ENCODE data around the gene HNRNPL. TPM values are rescaled to one million over a fixed set of nuclear protein-coding genes. Genes with fewer than 3 reads are reported as not detected.

HNRNPL gene
- total RNA-seq, 3 donors from 2014 or later (not counting 1 experiment from before 2014, with no cell fraction given): 636 to 800 (median 702) TPM

GRCh38 chr19:38868551-38868950 lies 18.8 kb upstream of the HNRNPL start:
- Histone ChIP-seq H3K27me3 (ENCODE audit: control insufficient read depth, insufficient read depth, low read length) (no peaks in the 10 kb centered on the region), H3K9me3 (ENCODE audit: control insufficient read depth, insufficient read depth, low read length) (no peaks in the 10 kb centered on the region), H3K4me1 (ENCODE audit: control insufficient read depth, insufficient read depth, low read length) (peaks cover 55% of the 10 kb centered on the region), H3K27ac (ENCODE audit: low read length) (peak overlapping the region; percentile 70), H3K36me3 (ENCODE audit: control insufficient read depth, insufficient read depth, low read length) (peaks cover 17% of the 10 kb centered on the region), H3K4me3 (ENCODE audit: low read length) (peak overlapping the region; percentile 68)
- H3K9me3 Mint-ChIP-seq: no peaks in the 10 kb centered on the region
- peaks cover 33 to 51% of the 10 kb centered on the region in 2 donors for H3K4me1 Mint-ChIP-seq
- no peak for ATAC-seq
- intact Hi-C loops (cut with micrococcal nuclease): loop anchor here (5.0 to 10.0 kb wide), 2 partner anchors 134 to 191 kb away; no protein-coding TSS in a partner anchor
- H3K36me3 Mint-ChIP-seq: no peaks in the 10 kb centered on the region
- H3K27ac Mint-ChIP-seq: peak overlapping the region; percentile 80 to 94
- no peaks in the 10 kb centered on the region for H3K27me3 Mint-ChIP-seq (ENCODE audit: low read depth in 2 of 2)
- H3K4me3 Mint-ChIP-seq: peak overlapping the region; percentile 92
- no peak for TF ChIP-seq CTCF (IDR thresholded peaks at IDR 0.05)
- no peak for DNase-seq
- WGBS (ENCODE audit: insufficient coverage): 52% methylated on average over 6 of the region's 6 CpGs

DNA sequence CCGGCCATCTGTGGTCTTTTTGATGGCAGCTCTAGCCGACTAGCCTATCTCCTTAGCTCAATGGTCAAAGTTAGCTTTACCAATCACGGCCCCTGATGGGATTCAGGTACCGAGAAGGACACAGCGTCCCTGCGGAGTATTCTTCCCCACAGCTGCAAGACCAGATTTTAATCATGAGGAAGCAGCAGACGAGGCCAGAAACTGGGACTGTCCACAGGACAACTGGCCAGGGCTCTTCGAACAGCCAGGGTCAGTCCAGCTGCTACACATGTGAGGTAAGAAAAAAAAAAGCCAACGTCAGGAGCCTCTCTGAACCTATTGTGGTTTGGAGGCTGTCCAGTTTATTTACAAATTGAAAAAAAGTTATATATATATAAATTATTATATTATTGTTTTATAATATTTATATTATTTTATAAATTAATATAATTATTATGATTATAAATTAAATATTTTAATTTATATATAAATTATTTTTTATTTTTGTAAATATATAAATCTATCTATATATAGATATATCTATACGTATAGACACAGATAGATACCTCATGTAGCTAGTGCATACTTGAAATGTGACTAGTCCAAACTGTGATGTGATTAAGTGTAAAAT lies 17.5 kb upstream of the HNRNPL start:
- H3K4me3 ChIP-seq (ENCODE audit: low read length): no peak overlapping the region
- H3K27ac ChIP-seq (ENCODE audit: low read length): no peak overlapping the region
- Mint-ChIP-seq H3K27me3 (ENCODE audit: low read depth in 2 of 2) (no peaks in the 10 kb centered on the region), H3K4me1 (peaks cover 42 to 62% of the 10 kb centered on the region in 2 donors), H3K4me3 (no peak overlapping the region), H3K27ac (peak overlapping the region in 1 of 2 donors; percentile 99), H3K9me3 (no peaks in the 10 kb centered on the region), H3K36me3 (no peaks in the 10 kb centered on the region)
- DNase-seq: no peak
- peaks cover 17% of the 10 kb centered on the region for H3K36me3 ChIP-seq (ENCODE audit: control insufficient read depth, insufficient read depth, low read length)
- intact Hi-C loops (cut with micrococcal nuclease): loop anchor here (5.0 to 10.0 kb wide), 2 partner anchors 132 to 190 kb away; no protein-coding TSS in a partner anchor
- 92% methylated on average over 8 of the region's 10 CpGs for WGBS (ENCODE audit: insufficient coverage)
- ATAC-seq: no peak
- no peaks in the 10 kb centered on the region for H3K27me3 ChIP-seq (ENCODE audit: control insufficient read depth, insufficient read depth, low read length)
- no peak for TF ChIP-seq CTCF (IDR thresholded peaks at IDR 0.05)
- H3K4me1 ChIP-seq (ENCODE audit: control insufficient read depth, insufficient read depth, low read length): peaks cover 68% of the 10 kb centered on the region
- H3K9me3 ChIP-seq (ENCODE audit: control insufficient read depth, insufficient read depth, low read length): no peaks in the 10 kb centered on the region

GRCh38 chr19:38862321-38863059 lies 12.7 kb upstream of the HNRNPL start:
- no peak overlapping the region for H3K4me3 Mint-ChIP-seq
- H3K27me3 Mint-ChIP-seq (ENCODE audit: low read depth in 2 of 2): no peaks in the 10 kb centered on the region
- H3K4me1 ChIP-seq (ENCODE audit: control insufficient read depth, insufficient read depth, low read length): peaks cover 54% of the 10 kb centered on the region
- peaks cover 35 to 38% of the 10 kb centered on the region in 2 donors for H3K4me1 Mint-ChIP-seq
- no peaks in the 10 kb centered on the region for H3K27me3 ChIP-seq (ENCODE audit: control insufficient read depth, insufficient read depth, low read length)
- H3K36me3 Mint-ChIP-seq: no peaks in the 10 kb centered on the region
- intact Hi-C loops (cut with micrococcal nuclease): loop anchor here (10.0 kb wide), 1 partner anchor 128 kb away; no protein-coding TSS in a partner anchor
- DNase-seq: no peak
- no peaks in the 10 kb centered on the region for H3K36me3 ChIP-seq (ENCODE audit: control insufficient read depth, insufficient read depth, low read length)
- H3K27ac ChIP-seq (ENCODE audit: low read length): no peak overlapping the region
- no peaks in the 10 kb centered on the region for H3K9me3 Mint-ChIP-seq
- no peak for ATAC-seq
- no peaks in the 10 kb centered on the region for H3K9me3 ChIP-seq (ENCODE audit: control insufficient read depth, insufficient read depth, low read length)
- H3K27ac Mint-ChIP-seq: peak overlapping the region; percentile 29 to 53
- no peak for TF ChIP-seq CTCF (IDR thresholded peaks at IDR 0.05)
- H3K4me3 ChIP-seq (ENCODE audit: low read length): no peak overlapping the region
- WGBS (ENCODE audit: insufficient coverage): 72% methylated on average over 7 of the region's 10 CpGs
